ENCODE results near the gene MITF.
A peak's percentile ranks its signal among the peaks of the same experiment; 100 is the strongest.
"Not testable (repeated sequence)": the region's sequence is repeated elsewhere in the genome, so short reads cannot be mapped to it uniquely, and the experiment has no call there.

MITF gene

GRCh38 chr3:69902386-69902785, 163.1 kb downstream of the MITF start:
- no peak overlapping the region for H2AK5ac ChIP-seq (ENCODE audit: low read length, severe bottlenecking)
- no peaks in the 10 kb centered on the region for H3K9me3 ChIP-seq (ENCODE audit: control insufficient read depth, low read length)
- no peak overlapping the region for H4K91ac ChIP-seq (ENCODE audit: low read length)
- no peak overlapping the region for H3K23ac ChIP-seq (ENCODE audit: low read length in 2 of 2)
- no peaks in the 10 kb centered on the region for H3K27me3 ChIP-seq (ENCODE audit: control insufficient read depth in 1 of 2, insufficient read depth in 1 of 2, low read length in 2 of 2)
- H3K36me3 ChIP-seq (ENCODE audit: control insufficient read depth in 1 of 2, insufficient read depth in 2 of 2, low read depth in 1 of 2, low read length in 2 of 2): no peaks in the 10 kb centered on the region
- no peak overlapping the region for H2BK12ac ChIP-seq (ENCODE audit: low read length in 2 of 2)
- peaks cover 26% of the 10 kb centered on the region for H3K79me1 ChIP-seq (replicated peaks; ENCODE audit: low read length, poor library complexity, severe bottlenecking)
- H3K4me1 ChIP-seq (ENCODE audit: control insufficient read depth, insufficient read depth, low read depth, low read length): peaks cover 3% of the 10 kb centered on the region
- H3K4ac ChIP-seq (ENCODE audit: low read depth in 1 of 2, low read length in 2 of 2): no peak overlapping the region
- no peak for DNase-seq
- 100% methylated on average over 1 of the region's 1 CpG for WGBS
- H3K27ac ChIP-seq (ENCODE audit: low read length, poor library complexity, severe bottlenecking): no peak overlapping the region
- no peak overlapping the region for H3K9ac ChIP-seq (ENCODE audit: low read length)
- H3K4me3 ChIP-seq (ENCODE audit: insufficient read depth in 1 of 2, low read depth in 1 of 2, low read length in 2 of 2): no peak overlapping the region
- no peak overlapping the region for H3K18ac ChIP-seq (ENCODE audit: low read depth in 1 of 2, low read length in 2 of 2)
- no peak overlapping the region for H2AFZ ChIP-seq (ENCODE audit: low read depth, low read length)
- H2BK120ac ChIP-seq (ENCODE audit: low read depth, low read length): no peak overlapping the region
- no peak overlapping the region for H3K4me2 ChIP-seq (ENCODE audit: low read length, poor library complexity, severe bottlenecking)
- no peak overlapping the region for H2BK5ac ChIP-seq (ENCODE audit: low read depth, low read length, poor library complexity, severe bottlenecking)
- no peak overlapping the region for H2BK15ac ChIP-seq (ENCODE audit: low read depth, poor library complexity, severe bottlenecking)
- H3K14ac ChIP-seq (ENCODE audit: low read length in 2 of 2): no peak overlapping the region
- no peak overlapping the region for H4K8ac ChIP-seq (ENCODE audit: low read length)

- Histone ChIP-seq H2BK120ac (ENCODE audit: low read depth, low read length) (no peak overlapping the region), H3K4me1 (ENCODE audit: control insufficient read depth, insufficient read depth, low read depth, low read length) (peaks cover 3% of the 10 kb centered on the region), H3K4me2 (ENCODE audit: low read length, poor library complexity, severe bottlenecking) (no peak overlapping the region), H3K18ac (ENCODE audit: low read depth in 1 of 2, low read length in 2 of 2) (no peak overlapping the region), H2AK5ac (ENCODE audit: low read length, severe bottlenecking) (no peak overlapping the region), H3K4me3 (ENCODE audit: insufficient read depth in 1 of 2, low read depth in 1 of 2, low read length in 2 of 2) (no peak overlapping the region), H2BK12ac (ENCODE audit: low read length in 2 of 2) (no peak overlapping the region), H3K23ac (ENCODE audit: low read length in 2 of 2) (no peak overlapping the region), H2BK5ac (ENCODE audit: low read depth, low read length, poor library complexity, severe bottlenecking) (no peak overlapping the region), H2AFZ (ENCODE audit: low read depth, low read length) (no peak overlapping the region), H4K8ac (ENCODE audit: low read length) (no peak overlapping the region), H3K27ac (ENCODE audit: low read length, poor library complexity, severe bottlenecking) (peak overlapping the region; percentile 86), H3K27me3 (ENCODE audit: control insufficient read depth in 1 of 2, insufficient read depth in 1 of 2, low read length in 2 of 2) (no peaks in the 10 kb centered on the region), H3K36me3 (ENCODE audit: control insufficient read depth in 1 of 2, insufficient read depth in 2 of 2, low read depth in 1 of 2, low read length in 2 of 2) (peaks cover 0 to 10% of the 10 kb centered on the region in 2 experiments), H3K4ac (ENCODE audit: low read depth in 1 of 2, low read length in 2 of 2) (no peak overlapping the region), H3K79me1 (replicated peaks; ENCODE audit: low read length, poor library complexity, severe bottlenecking) (peaks cover 29% of the 10 kb centered on the region), H3K14ac (ENCODE audit: low read length in 2 of 2) (no peak overlapping the region), H4K91ac (ENCODE audit: low read length) (no peak overlapping the region), H3K9me3 (ENCODE audit: control insufficient read depth, low read length) (no peaks in the 10 kb centered on the region), H2BK15ac (ENCODE audit: low read depth, poor library complexity, severe bottlenecking) (no peak overlapping the region), H3K9ac (ENCODE audit: low read length) (no peak overlapping the region)
- 83% methylated on average over 1 of the region's 2 CpGs for WGBS
- peak; percentile 6 for DNase-seq
Observed at GRCh38 chr3:69906351-69906966, 167.2 kb downstream of the MITF start.

- WGBS: no CpG with 5 or more reads among the region's 1 CpG
- H3K9ac ChIP-seq (ENCODE audit: low read length): no peak overlapping the region
- H3K23ac ChIP-seq (ENCODE audit: low read length in 2 of 2): no peak overlapping the region
- H3K27ac ChIP-seq (ENCODE audit: low read length, poor library complexity, severe bottlenecking): peak overlapping the region; percentile 86
- H3K4me1 ChIP-seq (ENCODE audit: control insufficient read depth, insufficient read depth, low read depth, low read length): peaks cover 1% of the 10 kb centered on the region
- no peak for DNase-seq
- no peak overlapping the region for H2BK5ac ChIP-seq (ENCODE audit: low read depth, low read length, poor library complexity, severe bottlenecking)
- no peak overlapping the region for H4K8ac ChIP-seq (ENCODE audit: low read length)
- peaks cover 27% of the 10 kb centered on the region for H3K79me1 ChIP-seq (replicated peaks; ENCODE audit: low read length, poor library complexity, severe bottlenecking)
- no peak overlapping the region for H4K91ac ChIP-seq (ENCODE audit: low read length)
- H2BK12ac ChIP-seq (ENCODE audit: low read length in 2 of 2): no peak overlapping the region
- no peaks in the 10 kb centered on the region for H3K9me3 ChIP-seq (ENCODE audit: control insufficient read depth, low read length)
- H2AK5ac ChIP-seq (ENCODE audit: low read length, severe bottlenecking): no peak overlapping the region
- H3K18ac ChIP-seq (ENCODE audit: low read depth in 1 of 2, low read length in 2 of 2): no peak overlapping the region
- H3K36me3 ChIP-seq (ENCODE audit: control insufficient read depth in 1 of 2, insufficient read depth in 2 of 2, low read depth in 1 of 2, low read length in 2 of 2): peaks cover 0 to 10% of the 10 kb centered on the region in 2 experiments
- H2AFZ ChIP-seq (ENCODE audit: low read depth, low read length): no peak overlapping the region
- no peak overlapping the region for H3K4me2 ChIP-seq (ENCODE audit: low read length, poor library complexity, severe bottlenecking)
- no peak overlapping the region for H2BK15ac ChIP-seq (ENCODE audit: low read depth, poor library complexity, severe bottlenecking)
- no peaks in the 10 kb centered on the region for H3K27me3 ChIP-seq (ENCODE audit: control insufficient read depth in 1 of 2, insufficient read depth in 1 of 2, low read length in 2 of 2)
- no peak overlapping the region for H3K4me3 ChIP-seq (ENCODE audit: insufficient read depth in 1 of 2, low read depth in 1 of 2, low read length in 2 of 2)
- no peak overlapping the region for H2BK120ac ChIP-seq (ENCODE audit: low read depth, low read length)
- H3K4ac ChIP-seq (ENCODE audit: low read depth in 1 of 2, low read length in 2 of 2): no peak overlapping the region
- no peak overlapping the region for H3K14ac ChIP-seq (ENCODE audit: low read length in 2 of 2)
Observed at GRCh38 chr3:69907554-69907953, 168.3 kb downstream of the MITF start.

- not testable (repeated sequence) for H2BK15ac ChIP-seq (ENCODE audit: low read depth, poor library complexity, severe bottlenecking); H3K9ac ChIP-seq (ENCODE audit: low read length); H3K4me2 ChIP-seq (ENCODE audit: low read length, poor library complexity, severe bottlenecking); H3K4me1 ChIP-seq (ENCODE audit: control insufficient read depth, insufficient read depth, low read depth, low read length); H2BK120ac ChIP-seq (ENCODE audit: low read depth, low read length); H2AK5ac ChIP-seq (ENCODE audit: low read length, severe bottlenecking); H4K91ac ChIP-seq (ENCODE audit: low read length); H2AFZ ChIP-seq (ENCODE audit: low read depth, low read length); H3K14ac ChIP-seq (ENCODE audit: low read length in 2 of 2); H3K18ac ChIP-seq (ENCODE audit: low read depth in 1 of 2, low read length in 2 of 2); H4K8ac ChIP-seq (ENCODE audit: low read length); H3K4me3 ChIP-seq (ENCODE audit: insufficient read depth in 1 of 2, low read depth in 1 of 2, low read length in 2 of 2); H2BK12ac ChIP-seq (ENCODE audit: low read length in 2 of 2); H3K27me3 ChIP-seq (ENCODE audit: control insufficient read depth in 1 of 2, insufficient read depth in 1 of 2, low read length in 2 of 2); H3K9me3 ChIP-seq (ENCODE audit: control insufficient read depth, low read length); H3K4ac ChIP-seq (ENCODE audit: low read depth in 1 of 2, low read length in 2 of 2); DNase-seq; H3K23ac ChIP-seq (ENCODE audit: low read length in 2 of 2); H3K27ac ChIP-seq (ENCODE audit: low read length, poor library complexity, severe bottlenecking); H2BK5ac ChIP-seq (ENCODE audit: low read depth, low read length, poor library complexity, severe bottlenecking)
- H3K79me1 ChIP-seq (replicated peaks; ENCODE audit: low read length, poor library complexity, severe bottlenecking): peaks cover 28% of the 10 kb centered on the region
- H3K36me3 ChIP-seq (ENCODE audit: control insufficient read depth in 1 of 2, insufficient read depth in 2 of 2, low read depth in 1 of 2, low read length in 2 of 2): peaks cover 0 to 13% of the 10 kb centered on the region in 2 experiments
Observed at GRCh38 chr3:69909859-69910258, 170.6 kb downstream of the MITF start.
